Activated CD4-positive, alpha-beta T cell treated with anti-CD3 and anti-CD28 coated beads, Interleukin-2, amount 50 U/mL, for 48 hours (primary cell): ENCODE data around the gene TRIM4.
"Not testable (repeated sequence)": the region's sequence is repeated elsewhere in the genome, so short reads cannot be mapped to it uniquely, and the experiment has no call there.

Experiments
- DNase-seq, 2 experiments: peaks; one replicate each; pipeline ENCODE4 v3.0.0-alpha.2; 2020

Gene TRIM4

DNA sequence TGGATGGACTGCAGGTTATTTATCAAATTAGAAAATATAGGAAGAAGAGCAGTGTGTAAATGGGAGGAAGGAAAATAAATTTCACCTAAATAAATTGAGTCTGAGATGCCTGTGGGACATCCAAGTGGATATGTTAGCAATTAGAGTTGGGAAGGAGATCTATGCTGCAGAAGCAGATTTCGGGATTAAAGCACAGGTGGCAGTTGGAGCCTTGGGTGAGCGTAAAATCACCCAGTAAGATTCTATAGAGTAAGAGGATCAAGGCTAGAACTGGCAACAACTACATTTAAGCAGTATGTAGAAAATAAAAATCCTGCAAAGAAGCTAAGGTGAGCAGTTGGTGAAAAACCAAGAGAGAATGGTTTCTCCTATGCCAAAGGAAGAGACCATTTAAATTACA lies 8.4 kb downstream of the TRIM4 start:
- DNase-seq = no peak

DNA sequence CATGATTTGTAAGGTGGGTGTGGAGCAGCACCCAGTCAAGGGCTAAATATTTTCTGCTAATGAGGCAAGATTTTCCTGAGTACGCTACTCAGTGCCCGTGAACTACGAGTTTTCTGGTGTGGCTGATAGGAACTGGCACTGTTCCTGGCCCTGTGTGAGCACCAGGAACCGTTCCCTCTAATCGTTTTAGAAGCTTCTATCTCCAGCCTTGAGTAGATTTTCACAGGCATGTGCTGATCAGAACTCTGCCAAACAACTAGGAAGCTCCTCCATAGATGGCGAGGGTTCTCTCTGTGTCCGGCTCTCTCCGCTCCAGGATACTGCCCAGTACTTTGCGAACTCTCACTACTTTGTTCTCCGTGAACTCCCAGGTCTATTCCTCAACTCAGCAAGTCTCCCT lies 17.7 kb downstream of the TRIM4 start:
- DNase-seq = no peak

DNA sequence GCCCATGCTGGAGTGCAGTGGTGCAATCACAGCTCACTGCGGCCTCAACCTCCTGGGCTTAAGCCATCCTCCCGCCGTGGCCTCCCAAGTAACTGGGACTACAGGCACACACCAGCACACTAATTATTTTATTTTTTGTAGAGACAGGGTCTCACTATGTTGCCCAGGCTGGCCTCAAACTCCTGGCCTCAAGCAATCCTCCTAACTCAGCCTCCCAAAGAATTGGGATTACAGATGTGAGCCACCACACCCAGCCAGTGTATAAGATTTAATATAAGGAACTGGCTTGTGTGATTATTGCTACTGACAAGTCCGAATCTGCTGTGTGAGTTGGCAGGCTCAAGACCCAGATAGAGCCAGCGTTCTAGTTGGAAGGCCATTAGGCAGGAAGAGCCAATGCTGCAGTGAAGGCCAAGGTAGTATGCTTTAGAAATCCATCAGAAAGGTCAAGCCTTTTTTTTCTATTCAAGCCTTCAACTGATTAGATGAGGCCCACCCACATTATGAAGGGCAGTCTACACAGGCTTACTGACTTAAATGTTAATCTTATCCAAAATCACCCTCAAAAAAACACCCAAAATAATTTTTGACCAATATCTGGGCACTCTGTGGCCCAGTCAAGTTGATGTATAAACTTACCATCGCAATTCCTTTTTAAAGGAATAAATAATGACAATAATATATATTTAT lies 19.4 kb downstream of the TRIM4 start:
- DNase-seq = no peak

DNA sequence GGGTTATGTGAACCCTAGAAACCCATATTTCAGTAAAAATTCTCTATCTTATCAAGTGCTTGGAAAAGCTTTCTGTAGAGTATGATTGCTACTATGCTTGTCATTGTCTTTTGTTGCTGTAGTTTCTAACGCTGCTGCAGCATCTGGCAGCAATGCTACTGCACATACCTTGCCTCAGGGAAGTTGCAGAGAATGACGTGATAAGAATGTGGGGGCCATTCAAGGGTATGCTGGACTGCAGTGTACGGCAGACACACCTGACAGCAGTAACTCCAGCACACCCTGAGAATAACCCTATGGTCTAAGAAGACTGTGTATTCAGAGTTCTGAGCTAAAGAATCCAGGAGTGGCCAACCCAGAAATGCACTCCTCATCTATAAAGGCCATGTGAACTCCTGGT lies 20.5 kb downstream of the TRIM4 start:
- no peak for DNase-seq

DNA sequence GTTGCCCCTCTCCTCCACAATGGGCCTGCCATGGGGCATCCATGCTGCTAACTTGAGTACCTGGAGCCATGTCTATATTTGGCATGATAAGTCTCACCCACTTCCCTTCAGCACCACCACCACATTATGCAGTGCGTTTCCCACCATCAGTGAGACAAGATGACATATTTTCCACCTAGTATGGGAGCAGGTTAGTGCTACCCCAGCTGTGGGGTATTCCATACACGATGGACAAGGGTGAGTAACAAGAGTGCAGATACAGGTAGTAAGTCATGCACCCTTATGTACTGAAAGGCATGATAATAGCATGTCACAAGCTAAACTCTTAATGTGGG lies 21.3 kb downstream of the TRIM4 start:
- DNase-seq = no peak

DNA sequence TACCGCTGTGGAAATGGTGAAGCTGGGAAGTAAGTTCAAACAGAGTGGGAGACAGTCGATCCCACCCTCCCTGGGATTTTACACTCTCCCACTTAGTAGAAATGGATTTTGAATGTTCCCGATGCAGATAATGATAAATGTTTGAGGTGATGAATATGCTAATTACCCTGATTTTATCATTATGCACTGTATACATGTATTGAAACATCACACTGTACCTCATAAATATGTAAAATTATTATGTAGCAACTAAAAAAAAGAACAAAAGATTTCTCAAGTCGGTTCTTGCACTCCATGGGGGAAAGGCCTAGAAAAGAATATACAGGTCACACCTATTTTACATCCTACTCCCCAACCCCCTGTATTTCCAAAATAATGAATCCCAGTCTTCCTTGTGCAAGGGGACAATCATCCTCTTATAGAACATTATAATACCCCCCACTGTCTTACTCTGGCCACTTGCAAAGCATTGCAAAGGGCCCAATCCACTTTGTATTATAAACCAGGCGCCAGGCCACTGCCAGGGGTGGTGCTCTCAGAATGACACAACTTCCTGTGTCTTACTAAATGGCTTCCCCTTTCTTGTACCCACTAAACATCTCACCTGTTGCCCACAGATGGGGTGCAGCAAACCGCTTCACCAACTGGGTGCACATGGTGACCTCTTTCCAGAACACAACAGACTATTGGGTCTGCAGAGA lies 21.9 kb downstream of the TRIM4 start:
- DNase-seq = no peak

DNA sequence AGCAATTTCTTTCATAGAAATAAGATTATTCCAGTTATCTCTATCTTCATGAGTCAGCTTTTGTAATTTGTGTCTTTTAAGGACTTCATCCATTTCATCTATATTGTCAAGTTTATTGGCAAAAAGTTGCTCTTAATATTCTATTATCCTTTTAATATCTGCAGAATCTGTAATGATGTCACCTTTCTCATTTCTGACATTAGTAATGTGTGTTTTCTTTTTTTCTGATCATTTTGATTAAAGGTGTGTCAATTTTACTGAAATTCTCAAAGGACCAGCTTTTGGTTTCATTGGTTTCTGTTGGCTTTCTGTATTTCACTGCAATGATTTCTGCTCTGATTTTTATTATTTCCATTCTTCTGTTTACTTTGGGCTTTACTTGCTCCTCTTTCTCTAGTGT lies 24.6 kb downstream of the TRIM4 start:
- no peak for DNase-seq

DNA sequence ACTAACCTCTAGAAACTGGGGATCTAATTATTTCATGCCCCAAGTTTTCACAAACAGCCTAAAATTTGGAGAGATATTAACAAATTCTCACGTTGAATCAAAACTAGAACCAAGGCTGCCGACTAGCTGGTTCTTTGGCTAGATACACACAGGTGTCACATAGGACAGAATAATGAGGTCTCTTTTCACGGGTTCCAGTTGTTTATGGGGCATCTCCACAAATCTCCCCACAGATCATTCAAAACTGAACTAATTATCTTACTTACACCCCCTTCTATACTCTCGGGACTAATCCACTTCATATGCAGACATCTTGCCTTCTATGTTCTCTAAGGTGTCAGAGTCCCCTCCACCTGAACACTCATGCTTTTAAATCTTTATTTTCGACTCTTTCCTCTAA lies 26.1 kb downstream of the TRIM4 start:
- DNase-seq = no peak

DNA sequence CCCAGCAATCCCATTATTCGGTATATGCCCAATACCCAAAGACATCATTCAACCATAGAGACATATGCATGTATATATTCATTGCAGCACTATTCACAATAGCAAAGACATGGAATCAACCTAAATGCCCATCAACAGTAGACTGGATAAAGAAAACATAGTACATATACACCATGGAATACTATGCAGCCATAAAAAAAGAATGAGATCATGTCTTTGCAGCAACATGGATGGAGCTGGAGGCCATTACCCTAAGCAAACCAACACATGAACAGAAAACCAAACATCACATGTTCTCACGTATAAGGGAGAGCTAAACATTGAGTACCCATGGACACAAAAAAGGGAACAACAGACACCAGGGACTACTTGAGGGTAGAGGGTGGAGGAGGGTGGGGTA lies 29.0 kb downstream of the TRIM4 start:
- not testable (repeated sequence) for DNase-seq

DNA sequence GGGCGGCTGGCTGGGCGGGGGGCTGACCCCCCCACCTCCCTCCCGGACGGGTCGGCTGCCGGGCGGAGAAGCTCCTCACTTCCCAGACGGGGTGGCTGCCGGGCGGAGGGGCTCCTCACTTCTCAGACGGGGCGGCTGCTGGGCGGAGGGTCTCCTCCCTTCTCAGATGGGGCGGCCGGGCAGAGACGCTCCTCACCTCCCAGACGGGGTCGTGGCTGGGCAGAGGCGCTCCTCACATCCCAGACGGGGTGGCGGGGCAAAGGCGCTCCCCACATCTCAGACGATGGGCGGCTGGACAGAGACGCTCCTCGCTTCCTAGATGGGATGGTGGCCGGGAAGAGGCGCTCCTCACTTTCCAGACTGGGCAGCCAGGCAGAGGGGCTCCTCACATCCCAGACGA lies 31.0 kb downstream of the TRIM4 start:
- not testable (repeated sequence) for DNase-seq

DNA sequence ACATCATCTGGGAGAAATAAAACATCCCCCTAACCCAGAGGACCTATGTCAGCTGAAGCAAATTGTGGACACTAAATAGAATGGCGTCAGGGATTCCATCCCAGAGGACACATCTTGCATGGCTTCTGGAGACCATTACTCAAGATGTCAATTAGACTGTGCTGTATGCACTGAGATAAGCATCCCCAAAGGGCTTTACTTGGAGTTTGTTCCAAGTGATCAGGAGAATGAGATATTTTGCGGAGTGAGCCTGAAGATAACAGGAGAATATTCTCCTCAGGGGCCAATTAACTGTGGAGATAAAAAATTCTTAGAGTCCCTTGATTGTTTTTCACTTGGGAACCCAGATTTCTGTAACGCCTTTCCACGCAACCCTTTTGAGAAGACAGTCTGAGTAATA lies 38.0 kb downstream of the TRIM4 start:
- no peak for DNase-seq

DNA sequence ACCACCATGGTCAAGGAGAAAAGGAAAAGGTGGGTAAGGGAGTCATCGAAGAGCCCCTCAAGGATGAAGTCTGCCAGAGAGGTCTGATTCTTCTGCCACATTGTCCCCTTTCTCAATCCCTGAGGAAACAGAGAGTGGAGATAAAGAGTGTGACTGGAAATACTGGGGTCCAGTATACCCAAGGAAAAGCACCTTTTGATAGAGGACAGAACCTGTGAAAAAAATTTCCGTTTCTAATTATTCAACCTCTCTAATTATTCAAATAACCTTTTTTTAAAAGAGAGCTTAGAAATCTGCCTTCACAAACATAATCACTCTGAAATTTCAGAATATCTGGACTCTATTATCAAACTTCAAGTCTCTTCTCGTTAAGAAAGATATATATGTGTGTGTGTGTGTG lies 42.4 kb downstream of the TRIM4 start, which contains the start of gene OR2AE1:
OR2AE1 (minus strand) TSS at position 101 of the 400 bp plus-strand sequence; CDS start at position 101, 0 bp downstream.
- no peak for DNase-seq

DNA sequence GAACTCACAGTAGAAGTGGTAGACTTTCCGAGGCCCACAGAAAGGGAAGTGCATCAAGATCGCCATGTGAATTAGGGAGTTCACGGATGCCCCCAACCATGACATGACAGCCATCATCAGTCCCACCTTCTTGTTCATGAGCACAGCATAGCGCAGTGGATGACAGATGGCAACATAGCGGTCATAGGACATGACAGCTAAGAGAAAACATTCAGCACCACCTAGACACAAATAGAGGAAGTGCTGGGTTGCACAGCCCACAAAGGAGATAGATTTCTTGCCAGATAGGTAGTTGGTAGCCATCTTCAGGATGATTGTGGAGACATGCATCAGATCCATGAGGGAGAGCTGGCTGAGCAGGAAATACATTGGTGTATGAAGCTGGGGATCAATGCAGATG lies 42.8 kb downstream of the TRIM4 start:
- no peak for DNase-seq

DNA sequence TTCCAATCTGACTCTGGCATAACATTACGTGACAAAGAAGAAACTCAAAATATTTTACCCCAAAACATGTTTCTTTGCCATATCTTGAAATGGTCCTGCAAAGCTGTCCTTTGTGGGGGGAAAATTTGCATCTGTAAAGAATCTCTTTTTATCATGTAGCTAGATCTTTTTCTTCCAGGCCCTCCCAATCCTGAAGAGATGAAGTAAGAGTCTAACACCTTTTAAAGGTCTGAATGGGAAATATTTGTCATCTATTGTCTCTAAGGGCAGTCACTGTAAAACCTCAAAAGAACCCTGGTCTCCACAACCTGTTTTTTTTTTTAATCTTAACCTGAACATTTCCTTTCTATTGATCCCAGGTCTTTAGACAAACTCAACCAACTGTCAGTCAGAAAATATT lies 51.1 kb downstream of the TRIM4 start:
- DNase-seq = no peak

DNA sequence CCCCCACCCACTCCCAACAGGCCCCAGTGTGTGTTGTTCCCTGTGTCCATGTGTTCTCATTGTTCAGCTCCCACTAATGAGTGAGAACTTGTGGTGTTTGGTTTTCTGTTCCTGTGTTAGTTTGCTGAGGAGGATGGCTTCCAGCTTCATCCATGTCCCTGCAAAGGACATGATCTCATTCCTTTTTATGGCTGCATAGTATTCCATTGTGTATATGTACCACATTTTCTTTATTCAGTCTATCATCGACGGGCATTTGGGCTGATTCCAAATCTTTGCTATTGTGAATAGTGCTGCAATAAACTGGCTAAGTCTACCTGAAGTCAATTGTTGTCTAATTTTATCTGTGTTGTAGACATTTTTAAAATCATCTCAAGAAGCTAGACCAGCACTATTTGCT lies 51.9 kb downstream of the TRIM4 start:
- DNase-seq = not testable (repeated sequence)

DNA sequence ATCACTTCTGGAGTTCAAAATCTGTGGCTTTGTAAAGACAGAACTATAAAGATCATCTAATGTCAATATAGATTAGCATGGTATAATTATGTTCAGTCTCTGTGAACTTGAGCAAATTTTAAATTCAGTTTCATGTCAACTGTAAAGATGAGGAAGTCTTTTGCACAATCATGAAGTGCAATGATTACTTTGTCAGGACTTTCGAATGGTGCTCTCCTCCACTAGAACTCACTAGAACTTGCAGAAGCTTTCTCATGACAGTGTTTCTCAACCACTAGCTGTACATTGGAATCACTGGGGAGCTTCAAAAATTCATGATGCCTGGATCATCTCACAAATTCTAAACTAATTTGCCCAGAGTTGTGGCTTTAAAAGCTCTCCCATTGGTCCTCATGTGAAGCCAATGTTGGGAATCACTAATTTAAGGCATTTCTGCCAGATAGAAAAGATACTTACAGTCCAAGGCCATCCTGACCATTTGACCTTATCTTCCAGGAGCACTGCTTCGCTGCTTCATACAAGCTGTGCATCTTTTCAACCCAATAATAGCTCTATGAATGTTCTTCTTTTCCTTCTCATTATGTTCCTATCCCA lies 55.4 kb downstream of the TRIM4 start:
- no peak for DNase-seq

DNA sequence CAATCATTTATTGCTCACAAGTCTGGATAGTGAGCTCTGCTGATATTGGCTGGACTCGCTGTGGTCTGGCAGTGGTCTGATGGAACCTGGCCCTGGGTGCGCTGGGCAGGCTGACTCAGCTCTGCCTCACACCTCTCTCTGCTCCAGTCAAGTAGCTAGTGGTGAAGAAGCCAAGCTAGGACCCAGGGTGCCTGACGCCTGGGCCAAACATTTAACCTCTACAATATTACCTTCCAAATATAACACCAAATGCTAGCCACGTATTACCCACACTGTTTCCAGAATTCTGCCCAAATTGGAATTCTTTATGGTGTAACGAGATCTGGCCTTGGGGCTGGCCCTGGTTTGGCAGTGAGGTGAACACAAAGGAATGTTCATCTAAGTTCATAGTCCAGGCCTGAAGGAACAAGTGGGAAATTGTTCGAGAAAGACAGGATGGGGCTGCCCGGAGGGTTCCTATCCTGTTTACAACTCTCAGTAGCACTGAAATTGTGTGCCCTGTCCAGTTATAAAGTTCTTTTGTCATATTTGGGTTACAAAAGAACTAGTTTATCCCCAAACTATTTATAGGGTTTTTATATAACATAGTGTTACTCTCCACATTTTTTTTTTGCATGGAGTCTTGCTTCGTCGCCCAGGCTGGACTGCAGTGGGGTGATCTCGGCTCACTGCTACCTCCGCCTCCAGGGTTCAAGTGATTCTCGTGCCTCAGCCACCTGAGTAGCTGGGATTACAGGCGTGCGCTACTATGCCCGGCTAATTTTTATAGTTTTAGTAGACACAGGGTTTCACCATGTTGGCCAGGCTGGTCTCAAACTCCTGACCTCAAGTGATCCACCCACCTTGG lies 58.8 kb downstream of the TRIM4 start:
- DNase-seq = no peak

DNA sequence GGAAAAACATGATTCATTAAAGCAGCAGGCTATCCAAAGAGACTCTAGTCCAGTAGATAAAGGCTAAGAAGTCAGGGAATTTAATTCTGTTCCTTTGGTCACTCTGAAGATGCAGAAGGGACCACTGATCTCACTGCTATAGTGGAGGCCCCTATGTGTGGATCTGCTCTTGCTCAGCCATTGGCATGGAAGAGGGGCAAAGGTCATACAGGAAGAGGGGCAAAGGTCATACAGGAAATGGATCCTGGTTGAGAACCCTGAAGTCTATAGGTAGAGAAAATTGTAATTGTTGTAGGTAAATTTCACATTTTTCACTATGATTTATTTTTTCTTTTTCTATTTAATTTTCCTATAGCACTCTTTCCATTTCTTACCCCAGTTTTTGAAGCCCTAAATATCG lies 64.1 kb downstream of the TRIM4 start:
- no peak for DNase-seq

DNA sequence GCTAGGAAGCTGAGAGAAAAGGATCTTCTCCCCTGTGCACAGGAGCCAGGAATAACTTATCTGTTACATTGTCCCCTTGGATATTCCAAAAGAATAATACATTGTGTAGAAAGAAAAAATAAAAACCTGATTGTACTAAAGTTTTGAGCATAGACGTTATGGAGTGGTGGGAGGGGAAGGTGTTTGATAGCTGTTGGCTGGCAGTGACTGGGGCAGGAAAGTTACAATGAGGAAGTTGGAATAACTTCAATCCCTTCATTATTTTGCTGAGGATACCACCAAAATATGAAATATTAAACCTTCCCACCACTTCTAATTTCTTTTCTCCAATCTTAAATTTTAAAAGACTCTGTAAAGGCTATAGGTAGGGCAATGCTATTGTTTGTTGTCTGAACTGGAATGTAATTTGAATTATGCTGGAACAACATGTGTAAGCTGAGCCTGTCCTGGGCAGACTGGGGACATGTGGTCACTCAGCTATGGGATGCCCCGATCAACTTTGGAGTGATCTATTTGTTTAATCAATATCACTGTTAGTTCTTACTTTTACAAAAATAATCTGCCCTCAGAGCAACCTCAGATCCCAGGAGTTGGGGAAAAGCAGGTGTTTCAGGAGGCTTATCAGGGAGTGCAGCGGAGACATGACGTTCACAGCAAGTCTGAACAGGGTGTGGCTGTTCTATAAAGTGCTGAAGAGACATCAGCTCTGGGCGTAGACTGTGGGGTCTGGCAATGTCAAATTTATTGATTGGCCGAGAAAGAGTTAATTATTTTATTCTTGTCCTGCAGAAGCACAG lies 70.7 kb downstream of the TRIM4 start:
- DNase-seq = no peak

DNA sequence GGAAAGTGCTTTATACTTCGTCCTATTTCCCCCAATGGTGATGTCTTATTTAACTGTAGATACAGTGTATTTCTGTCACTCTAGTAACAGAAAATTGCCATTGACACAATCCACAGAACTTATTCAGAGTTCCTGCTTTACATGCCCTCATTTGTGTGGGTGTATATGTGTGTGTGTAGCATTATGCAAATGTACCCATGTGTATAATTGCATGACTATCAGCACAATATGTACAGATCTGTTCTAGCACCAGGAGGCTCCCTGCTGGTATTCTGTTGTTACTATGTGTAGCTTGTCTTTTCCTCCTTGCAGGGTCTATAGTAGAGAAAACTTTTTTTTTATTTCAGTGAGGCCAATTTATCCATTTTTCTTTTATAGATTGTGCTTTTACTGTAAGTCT lies 75.0 kb downstream of the TRIM4 start:
- DNase-seq = no peak

DNA sequence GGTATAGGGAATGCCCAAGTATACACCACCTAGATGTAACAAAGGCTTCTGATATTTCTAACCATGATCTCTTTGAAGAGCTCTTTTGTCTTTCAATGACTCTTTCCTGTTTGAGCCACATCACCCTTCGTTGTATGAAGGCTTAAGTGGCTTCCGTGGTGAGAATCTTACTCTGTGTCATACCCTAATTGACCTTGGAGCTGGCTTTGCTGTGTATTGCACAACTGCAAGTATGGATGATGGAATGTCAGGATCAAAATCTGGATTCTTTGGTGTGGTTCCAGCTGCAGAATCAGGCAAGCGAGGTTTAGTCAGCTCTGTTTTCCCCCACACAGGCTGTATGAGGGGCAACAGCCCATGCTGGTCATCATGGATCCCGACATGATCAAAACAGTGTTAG lies 75.5 kb downstream of the TRIM4 start:
- DNase-seq = no peak

DNA sequence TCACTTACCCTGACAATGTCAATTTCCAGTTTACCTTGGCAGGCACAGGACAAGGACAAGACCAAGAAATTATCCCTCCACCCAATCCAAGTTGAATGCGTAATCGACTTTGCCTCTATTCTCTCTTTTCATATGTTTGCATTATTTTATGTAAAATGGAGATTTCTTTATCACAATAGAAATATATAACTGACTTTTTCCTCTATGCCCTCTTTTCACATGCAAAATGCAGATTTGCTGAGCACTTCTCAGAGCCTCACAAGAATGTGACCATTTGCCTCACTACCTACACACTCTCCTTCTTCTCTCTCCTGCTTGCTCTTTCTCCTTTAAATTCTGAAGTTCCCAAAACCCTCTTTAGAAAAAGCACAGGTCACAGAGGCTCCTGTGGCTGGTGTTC lies 76.4 kb downstream of the TRIM4 start:
- no peak for DNase-seq
